GM12892 (cell line): ENCODE data around the gene DNASE2B.

ENCODE experiments used
- DNase-seq: peaks from one replicate; pipeline ENCODE4 v3.0.0; 2011; ENCODE audit not compliant: insufficient read length
- FAIRE-seq: peaks from 2 replicates; lab custom pipeline; 2011; peaks lifted over from hg19 to GRCh38; lab: Jason Lieb, UNC
- POLR2A ChIP-seq: IDR thresholded peaks from 2 replicates; pipeline ENCODE4 v1.6.1; 2011; ENCODE audit warnings: low read depth, low read length, control low read depth
- POLR2AphosphoS5 ChIP-seq: IDR thresholded peaks from 2 replicates; pipeline ENCODE4 v1.6.1; 2011; ENCODE audit warnings: low read depth, low read length, control low read depth
- TAF1 ChIP-seq: IDR thresholded peaks from 2 replicates; pipeline ENCODE4 v1.6.1; 2011; ENCODE audit warnings: low read depth, mild to moderate bottlenecking, control low read depth, low read length, borderline replicate concordance

Gene DNASE2B

GRCh38 chr1:84402501-84402900 is 4.2 kb downstream of the DNASE2B start:
- FAIRE-seq (no peak), DNase-seq (no peak)
- TF ChIP-seq POLR2AphosphoS5 (no peak), TAF1 (no peak), POLR2A (no peak)

GRCh38 chr1:84403347-84403746 is 5.1 kb downstream of the DNASE2B start:
- no peak for FAIRE-seq
- TF ChIP-seq POLR2AphosphoS5 = no peak
- TF ChIP-seq POLR2A = no peak
- TF ChIP-seq TAF1 = no peak
- no peak for DNase-seq

DNA sequence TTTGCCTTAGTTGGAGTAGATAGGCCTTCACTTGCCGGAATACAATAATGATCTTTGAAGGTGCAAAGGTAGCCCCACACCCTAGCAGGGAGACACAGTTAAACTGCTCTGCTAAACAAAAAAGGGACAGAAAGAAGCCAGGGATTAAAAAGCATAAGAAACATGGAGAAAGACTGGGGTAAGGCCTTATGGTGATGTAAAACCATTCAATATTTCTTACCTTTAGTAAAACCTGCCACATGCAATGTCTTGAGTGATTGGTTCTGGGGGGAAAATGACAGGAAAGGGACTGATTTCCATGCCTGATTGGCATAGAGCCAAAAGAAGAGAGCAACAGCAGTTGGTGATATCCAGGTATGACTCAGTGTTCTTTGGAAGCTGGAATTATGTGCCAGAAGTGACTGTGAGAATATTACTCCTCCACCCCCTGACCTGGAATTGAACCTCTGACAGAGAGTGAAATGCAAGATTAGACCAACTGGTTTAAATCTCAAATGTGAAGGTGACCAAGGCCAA is 8.1 kb downstream of the DNASE2B start:
- no peak for TF ChIP-seq POLR2A
- TF ChIP-seq POLR2AphosphoS5 = no peak
- no peak for TF ChIP-seq TAF1

GRCh38 chr1:84407524-84407923 is 9.2 kb downstream of the DNASE2B start:
- TF ChIP-seq POLR2AphosphoS5 (no peak), POLR2A (no peak)

More for the DNA sequence above, 8.1 kb downstream of the DNASE2B start:
- FAIRE-seq (no peak), DNase-seq (no peak)

DNA sequence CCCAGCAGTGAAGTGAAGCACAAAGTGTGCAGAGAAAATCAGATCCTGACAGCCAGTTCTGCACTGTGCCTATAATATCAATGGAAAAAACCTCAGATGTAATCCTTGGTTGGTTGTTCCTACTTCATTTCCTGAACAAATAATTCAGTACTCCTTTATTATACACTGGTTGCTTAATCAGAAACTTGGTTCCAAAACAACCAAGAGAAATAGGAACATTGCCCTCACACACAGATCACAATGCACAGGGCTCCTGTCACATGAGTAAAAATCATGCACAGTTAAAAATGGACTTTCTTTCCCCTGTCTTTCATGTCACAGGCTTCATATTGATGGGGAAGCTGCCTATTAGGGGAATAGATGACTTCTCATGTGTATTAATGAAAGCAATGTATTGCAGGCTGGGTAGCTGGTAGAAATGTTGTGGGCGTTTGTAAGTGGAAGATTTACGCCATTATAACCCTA is 9.7 kb downstream of the DNASE2B start:
- FAIRE-seq = no peak
- DNase-seq = no peak
- TF ChIP-seq POLR2A (no peak), POLR2AphosphoS5 (no peak), TAF1 (no peak)

More at GRCh38 chr1:84407524-84407923, 9.2 kb downstream of the DNASE2B start:
- no peak for FAIRE-seq
- no peak for DNase-seq

DNA sequence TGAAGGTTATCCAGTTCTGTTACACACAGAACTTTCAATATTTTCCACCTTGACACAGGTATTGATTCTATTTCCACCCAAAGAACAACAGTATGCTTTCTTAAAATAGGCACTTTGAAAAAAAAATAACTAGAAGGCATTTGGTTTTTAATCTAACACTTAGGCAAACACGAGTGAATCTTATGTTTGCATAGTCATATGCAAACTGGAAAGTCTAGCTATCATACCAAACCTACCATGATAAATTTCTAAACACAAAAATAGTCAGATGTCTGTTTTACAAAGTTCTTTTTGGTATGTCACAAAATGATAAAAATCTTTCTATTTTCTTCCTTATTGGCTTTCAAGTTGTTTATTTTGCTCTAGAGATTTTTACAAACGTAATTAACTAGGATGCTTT is 11.6 kb downstream of the DNASE2B start:
- DNase-seq (no peak), FAIRE-seq (no peak)
- TF ChIP-seq TAF1 (no peak), POLR2AphosphoS5 (no peak), POLR2A (no peak)

DNA sequence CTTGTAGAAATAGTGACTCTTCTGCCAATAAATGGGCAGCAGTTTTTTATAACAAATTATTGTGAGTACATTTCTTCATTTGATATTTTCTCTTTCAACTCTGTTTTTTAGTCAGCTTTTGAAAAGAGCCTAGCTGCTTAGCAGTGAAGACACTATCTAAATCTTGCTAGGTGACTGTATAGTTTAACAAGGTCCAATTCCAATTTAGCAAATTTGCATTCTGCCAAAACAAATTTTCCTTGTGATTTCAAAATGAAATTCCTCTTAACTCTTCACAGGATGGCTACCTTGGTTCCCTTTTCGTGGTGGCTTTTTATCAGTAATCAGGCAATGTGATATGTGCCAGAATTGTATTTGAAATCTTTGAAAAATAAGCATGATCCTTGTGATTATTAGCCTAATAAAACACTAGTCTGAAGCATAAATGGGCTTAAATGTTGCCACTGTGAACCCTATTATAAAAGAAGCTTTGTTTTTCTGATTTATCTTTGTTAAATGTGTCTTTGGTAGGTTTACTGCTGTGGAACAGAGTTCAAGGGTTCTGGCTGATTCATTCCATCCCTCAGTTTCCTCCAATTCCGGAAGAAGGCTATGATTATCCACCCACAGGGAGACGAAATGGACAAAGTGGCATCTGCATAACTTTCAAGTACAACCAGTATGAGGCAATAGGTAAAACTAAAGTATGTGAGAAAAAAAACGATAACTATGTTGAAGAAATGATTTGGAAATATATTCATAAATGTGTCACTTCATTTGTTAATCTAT is 12.2 kb downstream of the DNASE2B start:
- no peak for TF ChIP-seq POLR2A

DNA sequence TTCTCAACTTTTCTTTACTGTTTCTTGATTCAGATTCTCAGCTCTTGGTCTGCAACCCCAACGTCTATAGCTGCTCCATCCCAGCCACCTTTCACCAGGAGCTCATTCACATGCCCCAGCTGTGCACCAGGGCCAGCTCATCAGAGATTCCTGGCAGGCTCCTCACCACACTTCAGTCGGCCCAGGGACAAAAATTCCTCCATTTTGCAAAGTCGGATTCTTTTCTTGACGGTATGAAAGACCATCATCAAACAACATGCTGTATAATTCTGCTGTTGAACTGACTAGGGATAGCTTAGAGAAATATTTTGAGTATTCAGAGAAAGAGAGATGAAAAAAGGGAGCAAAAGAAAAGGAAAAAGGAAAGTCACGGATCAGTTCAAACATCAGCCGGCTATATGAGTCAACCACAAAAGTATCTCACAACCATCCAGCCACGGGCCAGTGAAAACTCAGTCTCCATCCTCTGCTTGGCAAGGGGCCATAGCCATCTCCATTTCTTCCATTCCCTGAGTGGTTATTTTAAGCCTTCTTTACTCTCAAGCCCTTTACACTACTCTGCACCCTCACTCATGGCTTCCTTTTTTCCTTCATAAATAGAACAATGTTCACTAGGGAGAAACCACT is 14.1 kb downstream of the DNASE2B start:
- DNase-seq = no peak
- no peak for FAIRE-seq

More for the DNA sequence above, 12.2 kb downstream of the DNASE2B start:
- DNase-seq = no peak
- FAIRE-seq = no peak

GRCh38 chr1:84415396-84415795 is 17.1 kb downstream of the DNASE2B start:
- FAIRE-seq = no peak
- no peak for TF ChIP-seq POLR2A
- no peak for TF ChIP-seq POLR2AphosphoS5
- no peak for TF ChIP-seq TAF1
- DNase-seq = no peak

More for the DNA sequence above, 14.1 kb downstream of the DNASE2B start:
- TF ChIP-seq TAF1 (no peak), POLR2AphosphoS5 (no peak), POLR2A (no peak)

- FAIRE-seq (no peak), DNase-seq (no peak)
- TF ChIP-seq POLR2A (no peak), TAF1 (no peak), POLR2AphosphoS5 (no peak)
Observed at GRCh38 chr1:84422909-84423308, 24.6 kb downstream of the DNASE2B start.

GRCh38 chr1:84424513-84425149 is 26.3 kb downstream of the DNASE2B start:
- FAIRE-seq (no peak), DNase-seq (no peak)
- TF ChIP-seq POLR2A = no peak
- TF ChIP-seq POLR2AphosphoS5 = no peak
- TF ChIP-seq TAF1 = no peak
